H1 (cell line): Measurements from ENCODE around the gene PLBD1. TPM values are rescaled to one million over a fixed set of nuclear protein-coding genes. Genes with fewer than 3 reads are reported as not detected.

Experiments
- BACH1 ChIP-seq: IDR thresholded peaks from 2 replicates; pipeline ENCODE4 v1.6.1; 2012; ENCODE audit warnings: low read length, improper control_type of control experiment
- CBX8 ChIP-seq: fragments of 300-800, 300-1000 bp; sonication (generic); IDR thresholded peaks from 2 replicates; pipeline ENCODE4 v1.7.1; 2016; ENCODE audit warnings: low read depth, low read length, borderline replicate concordance
- CREB1 ChIP-seq: IDR thresholded peaks from 2 replicates; pipeline ENCODE4 v1.6.1; 2012; ENCODE audit warnings: inconsistent platforms
- E2F6 ChIP-seq: IDR thresholded peaks from 2 replicates; pipeline ENCODE4 v1.6.1; 2012; ENCODE audit warnings: inconsistent platforms
- KDM1A ChIP-seq: fragments of 200-600, 300-600 bp; sonication (generic); IDR thresholded peaks from 2 replicates; pipeline ENCODE4 v1.7.1; 2016; ENCODE audit warnings: mild to moderate bottlenecking, low read length, borderline replicate concordance
- RFX5 ChIP-seq: IDR thresholded peaks from 2 replicates; pipeline ENCODE4 v1.6.1; 2011; ENCODE audit warnings: low read depth, low read length, improper control_type of control experiment, borderline replicate concordance
- SP2 ChIP-seq: IDR thresholded peaks from 2 replicates; pipeline ENCODE4 v1.6.1; 2012; ENCODE audit warnings: mild to moderate bottlenecking, low read length, inconsistent platforms
- TAF7 ChIP-seq: optimal IDR thresholded peaks from 2 replicates; pipeline ENCODE3; 2011; ENCODE audit warnings: low read depth, mild to moderate bottlenecking, inconsistent platforms, low read length, moderate library complexity, borderline replicate concordance
- polyA plus RNA-seq, 7 experiments: library from polyadenylated mRNA; depleted of rRNA in 3 of 7; stranded (reverse) in 5 of 7; unstranded in 2 of 7; fragments of >200 nt in 5 of 7; fragments of 200-250 nt in 2 of 7; gene quantifications; 1 replicate in 5 of 7; 2 replicates in 1 of 7; 4 replicates in 1 of 7; pipeline versions ENCODE4 v1.2.1 to v1.2.3, GENCODE V29; 2011 to 2013; ENCODE audit warnings: missing spikeins in 2 of 7, mixed read lengths in 2 of 7
- total RNA-seq: library from RNA; stranded (reverse); fragmentation: NEBNext Ultra II Directional; extraction: Animal tissue kit (Norgen Biotek cat#: 25700); gene quantifications from 2 replicates; pipeline ENCODE4 v1.2.1, GENCODE V29; 2021
- TF ChIP-seq, protein P1 (sequence below): IDR thresholded peaks from 2 replicates; pipeline ENCODE4 v1.6.1; 2012; ENCODE audit warnings: low read length, inconsistent platforms

Gene PLBD1
- total and polyA plus RNA-seq, 2 of the 8 experiments (the other 6 are each of a cell fraction or from before 2014, with no cell fraction given): 6.3 to 12.3 TPM

GRCh38 chr12:14601692-14602478 is 34.2 kb upstream of the PLBD1 start (continued):
- TF ChIP-seq, protein P1, sequence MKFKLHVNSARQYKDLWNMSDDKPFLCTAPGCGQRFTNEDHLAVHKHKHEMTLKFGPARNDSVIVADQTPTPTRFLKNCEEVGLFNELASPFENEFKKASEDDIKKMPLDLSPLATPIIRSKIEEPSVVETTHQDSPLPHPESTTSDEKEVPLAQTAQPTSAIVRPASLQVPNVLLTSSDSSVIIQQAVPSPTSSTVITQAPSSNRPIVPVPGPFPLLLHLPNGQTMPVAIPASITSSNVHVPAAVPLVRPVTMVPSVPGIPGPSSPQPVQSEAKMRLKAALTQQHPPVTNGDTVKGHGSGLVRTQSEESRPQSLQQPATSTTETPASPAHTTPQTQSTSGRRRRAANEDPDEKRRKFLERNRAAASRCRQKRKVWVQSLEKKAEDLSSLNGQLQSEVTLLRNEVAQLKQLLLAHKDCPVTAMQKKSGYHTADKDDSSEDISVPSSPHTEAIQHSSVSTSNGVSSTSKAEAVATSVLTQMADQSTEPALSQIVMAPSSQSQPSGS: no peak
- no peak for TF ChIP-seq E2F6
- TF ChIP-seq BACH1: no peak
- no peak for TF ChIP-seq CBX8
- no peak for TF ChIP-seq SP2
- TF ChIP-seq TAF7: no peak
- TF ChIP-seq CREB1: no peak
- TF ChIP-seq RFX5: no peak
- TF ChIP-seq KDM1A: no peak
